Activated CD4-positive, CD25-positive, alpha-beta regulatory T cell treated with anti-CD3 and anti-CD28 coated beads, Interleukin-2, amount 50 U/mL, for 24 hours (primary cell): ENCODE results near the gene PDIA2.

Experiments
- ATAC-seq, 2 donors: fragments of 150-1000 bp; cut with Tn5 transposase; one replicate each; pipeline ENCODE4 v1.10.0; 2021; ENCODE audit warnings: mild to moderate bottlenecking in 1 of 2, moderate library complexity in 1 of 2

Gene PDIA2

DNA sequence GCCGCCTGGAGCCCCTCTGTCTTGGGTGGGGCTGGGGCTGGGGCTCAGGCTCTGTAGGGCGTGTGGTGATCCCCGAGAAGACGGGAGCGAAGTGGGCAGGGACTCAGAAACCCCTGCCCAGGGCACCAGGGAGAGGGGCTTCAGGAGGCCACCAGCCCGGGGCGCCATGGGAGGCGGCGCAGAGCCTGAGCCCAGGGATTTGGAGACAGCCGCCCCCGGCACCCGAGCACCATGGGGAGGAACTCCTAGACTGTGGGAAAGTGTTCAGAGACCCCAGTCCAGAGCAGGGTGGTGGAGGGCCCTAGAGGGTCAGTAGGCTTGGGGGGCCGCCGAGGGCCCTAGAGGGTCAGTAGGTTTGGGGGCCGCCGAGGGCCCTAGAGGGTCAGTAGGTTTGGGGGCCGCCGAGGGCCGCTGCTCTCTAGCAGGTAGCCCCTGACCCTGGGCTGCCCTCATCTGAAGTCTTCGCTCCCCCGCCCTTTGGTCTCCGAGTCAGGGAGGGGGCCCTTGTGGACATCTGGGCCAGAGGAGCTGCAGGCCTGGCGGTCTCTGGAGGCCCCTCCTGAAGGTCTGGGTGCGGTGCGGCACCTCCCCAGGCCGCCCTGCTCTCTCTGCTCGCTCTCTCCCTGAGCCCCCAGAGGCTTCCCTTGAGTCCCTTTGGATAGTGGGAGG lies 1.8 kb upstream of the PDIA2 start:
- no peak for ATAC-seq

DNA sequence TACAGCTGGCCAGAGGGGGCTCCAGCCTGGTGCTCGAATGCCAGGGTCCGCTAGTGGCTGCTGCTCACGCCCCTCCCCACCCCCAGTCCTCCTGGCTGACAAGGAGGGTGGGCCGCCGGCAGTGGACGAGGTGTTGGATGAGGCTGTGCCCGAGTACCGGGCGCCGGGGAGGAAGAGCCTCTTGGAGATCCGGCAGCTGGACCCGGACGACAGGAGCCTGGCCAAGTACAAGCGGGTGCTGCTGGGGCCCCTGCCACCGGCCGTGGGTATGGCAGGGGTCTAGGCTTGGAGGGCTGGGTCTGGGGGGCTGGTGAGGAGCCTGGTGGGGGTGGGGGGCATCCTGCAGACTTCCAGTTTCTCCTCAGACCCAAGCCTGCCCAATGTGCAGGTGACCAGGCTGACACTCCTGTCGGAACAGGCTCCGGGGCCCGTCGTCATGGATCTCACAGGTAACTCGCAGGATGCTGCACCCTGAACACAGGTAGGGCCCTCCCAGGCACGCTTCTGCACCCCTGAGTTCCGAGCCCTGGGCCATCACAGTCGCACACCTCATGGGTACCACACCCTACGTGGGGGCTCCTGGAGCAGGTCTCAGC lies 1.2 kb upstream of the PDIA2 start:
- ATAC-seq: no peak

DNA sequence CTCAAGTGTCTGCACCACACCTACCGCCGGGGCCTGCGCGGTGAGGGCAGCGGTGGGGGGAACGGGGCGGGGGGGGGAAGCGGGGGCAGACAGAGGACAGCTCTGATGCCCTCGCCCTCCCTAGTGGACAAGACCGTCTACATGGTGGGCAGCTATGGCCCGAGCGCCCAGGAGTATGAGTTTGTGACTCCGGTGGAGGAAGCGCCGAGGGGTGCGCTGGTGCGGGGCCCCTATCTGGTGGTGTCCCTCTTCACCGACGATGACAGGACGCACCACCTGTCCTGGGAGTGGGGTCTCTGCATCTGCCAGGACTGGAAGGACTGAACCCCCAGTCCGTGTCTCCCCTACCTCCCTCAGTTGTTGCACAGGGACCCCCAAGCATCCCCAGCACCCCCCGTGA lies 473 bp upstream of the PDIA2 start:
- no peak for ATAC-seq

DNA sequence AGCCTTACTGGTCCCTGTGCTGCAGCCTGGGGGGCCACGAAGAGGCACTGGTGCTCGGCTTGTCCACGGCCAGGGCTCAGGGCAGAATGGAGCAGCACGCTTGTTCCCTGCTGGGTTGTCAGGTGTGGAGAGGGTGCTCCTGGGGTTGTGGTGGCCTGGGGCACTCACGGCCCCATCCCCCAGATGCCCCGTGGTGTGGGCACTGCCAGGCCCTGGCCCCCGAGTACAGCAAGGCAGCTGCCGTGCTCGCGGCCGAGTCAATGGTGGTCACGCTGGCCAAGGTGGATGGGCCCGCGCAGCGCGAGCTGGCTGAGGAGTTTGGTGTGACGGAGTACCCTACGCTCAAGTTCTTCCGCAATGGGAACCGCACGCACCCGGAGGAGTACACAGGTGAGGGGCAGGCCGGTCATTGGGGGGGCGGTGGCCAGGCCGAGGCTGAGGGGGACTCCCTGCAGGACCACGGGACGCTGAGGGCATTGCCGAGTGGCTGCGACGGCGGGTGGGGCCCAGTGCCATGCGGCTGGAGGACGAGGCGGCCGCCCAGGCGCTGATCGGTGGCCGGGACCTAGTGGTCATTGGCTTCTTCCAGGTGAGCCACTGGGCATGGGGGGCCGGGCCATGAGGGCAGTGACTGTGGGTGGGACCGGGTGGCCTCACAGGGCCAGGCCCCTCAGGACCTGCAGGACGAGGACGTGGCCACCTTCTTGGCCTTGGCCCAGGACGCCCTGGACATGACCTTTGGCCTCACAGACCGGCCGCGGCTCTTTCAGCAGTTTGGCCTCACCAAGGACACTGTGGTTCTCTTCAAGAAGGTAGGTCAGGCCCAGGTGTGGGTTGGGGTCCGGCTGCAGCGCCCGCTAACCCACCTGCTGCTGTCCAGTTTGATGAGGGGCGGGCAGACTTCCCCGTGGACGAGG lies 1.5 kb downstream of the PDIA2 start:
- ATAC-seq: no peak

DNA sequence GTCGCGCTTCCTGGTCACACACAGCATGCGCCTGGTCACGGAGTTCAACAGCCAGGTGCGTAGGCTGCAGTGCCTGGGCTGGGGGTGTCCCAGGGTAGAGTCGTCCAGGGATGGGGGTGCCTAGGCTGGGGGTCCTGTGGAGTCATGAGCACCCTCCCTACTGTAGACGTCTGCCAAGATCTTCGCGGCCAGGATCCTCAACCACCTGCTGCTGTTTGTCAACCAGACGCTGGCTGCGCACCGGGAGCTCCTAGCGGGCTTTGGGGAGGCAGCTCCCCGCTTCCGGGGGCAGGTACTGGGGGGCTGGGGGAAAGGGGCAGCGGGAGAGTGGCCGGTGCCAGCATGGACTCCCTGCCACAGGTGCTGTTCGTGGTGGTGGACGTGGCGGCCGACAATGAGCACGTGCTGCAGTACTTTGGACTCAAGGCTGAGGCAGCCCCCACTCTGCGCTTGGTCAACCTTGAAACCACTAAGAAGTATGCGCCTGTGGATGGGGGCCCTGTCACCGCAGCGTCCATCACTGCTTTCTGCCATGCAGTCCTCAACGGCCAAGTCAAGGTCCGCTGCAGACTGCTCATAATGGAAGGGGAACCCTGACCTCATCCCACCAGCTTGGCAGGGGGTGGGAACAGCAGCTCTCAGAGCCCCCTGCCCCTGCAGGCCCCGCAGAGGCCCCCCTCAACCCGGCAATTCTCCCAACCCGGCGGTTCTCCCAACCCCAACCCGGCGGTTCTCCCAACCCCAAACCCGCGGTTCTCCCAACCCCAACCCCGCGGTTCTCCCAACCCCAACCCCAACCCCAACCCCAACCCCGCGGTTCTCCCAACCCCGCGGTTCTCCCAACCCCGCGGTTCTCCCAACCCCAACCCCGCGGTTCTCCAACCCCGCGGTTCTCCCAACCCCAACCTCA lies 2.4 kb downstream of the PDIA2 start:
- ATAC-seq: no peak

DNA sequence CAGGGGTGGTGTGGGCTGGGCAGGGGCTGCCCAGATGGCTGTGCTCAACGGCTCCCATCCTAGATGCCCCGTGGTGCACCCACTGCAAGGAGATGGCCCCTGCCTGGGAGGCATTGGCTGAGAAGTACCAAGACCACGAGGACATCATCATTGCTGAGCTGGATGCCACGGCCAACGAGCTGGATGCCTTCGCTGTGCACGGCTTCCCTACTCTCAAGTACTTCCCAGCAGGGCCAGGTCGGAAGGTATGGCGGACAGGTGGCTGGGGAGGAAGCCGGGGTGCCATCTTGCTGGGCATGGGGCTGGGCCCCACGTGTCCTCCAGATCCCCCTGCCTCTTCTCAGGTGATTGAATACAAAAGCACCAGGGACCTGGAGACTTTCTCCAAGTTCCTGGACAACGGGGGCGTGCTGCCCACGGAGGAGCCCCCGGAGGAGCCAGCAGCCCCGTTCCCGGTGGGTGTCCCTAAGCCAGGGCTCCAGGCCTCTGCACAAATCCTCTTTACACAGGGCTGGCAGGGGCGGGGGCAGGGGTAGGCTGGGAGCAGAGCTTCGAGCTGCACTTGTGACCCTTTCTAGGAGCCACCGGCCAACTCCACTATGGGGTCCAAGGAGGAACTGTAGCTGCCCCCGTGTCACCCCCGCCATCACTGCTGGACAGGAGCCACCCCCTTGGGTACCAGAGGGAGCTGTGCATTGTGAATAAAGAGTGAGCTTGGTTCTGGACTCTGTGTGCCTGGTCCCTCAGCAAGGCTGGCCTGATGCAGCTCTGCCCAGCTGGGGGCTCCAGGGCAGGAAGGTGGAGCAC lies 3.7 kb downstream of the PDIA2 start:
- ATAC-seq: no peak

DNA sequence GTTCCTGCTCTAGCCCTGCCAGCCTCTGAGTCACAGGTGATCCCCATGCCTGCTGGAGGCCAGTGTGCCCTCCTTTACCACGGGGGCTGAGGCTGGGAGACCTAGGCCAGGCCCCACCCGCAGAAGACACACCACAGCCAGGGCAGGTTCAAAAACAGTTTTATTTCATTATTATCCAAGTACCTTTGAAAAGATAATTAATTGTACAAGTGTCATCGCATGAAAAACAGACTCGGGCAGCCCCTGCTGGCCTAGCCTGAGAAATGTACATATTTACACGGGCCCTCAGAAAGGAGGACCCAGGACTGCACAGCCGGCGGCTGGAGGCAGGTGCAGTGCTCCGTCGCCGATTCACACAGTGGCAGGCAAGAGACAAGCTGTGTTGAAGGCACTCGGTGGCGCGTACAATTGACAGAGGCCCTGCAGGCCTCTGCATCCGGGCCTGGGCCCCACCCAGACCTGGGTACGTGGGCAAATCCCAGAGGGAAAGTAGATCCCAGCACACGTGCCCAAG lies 4.4 kb downstream of the PDIA2 start:
- no peak for ATAC-seq

DNA sequence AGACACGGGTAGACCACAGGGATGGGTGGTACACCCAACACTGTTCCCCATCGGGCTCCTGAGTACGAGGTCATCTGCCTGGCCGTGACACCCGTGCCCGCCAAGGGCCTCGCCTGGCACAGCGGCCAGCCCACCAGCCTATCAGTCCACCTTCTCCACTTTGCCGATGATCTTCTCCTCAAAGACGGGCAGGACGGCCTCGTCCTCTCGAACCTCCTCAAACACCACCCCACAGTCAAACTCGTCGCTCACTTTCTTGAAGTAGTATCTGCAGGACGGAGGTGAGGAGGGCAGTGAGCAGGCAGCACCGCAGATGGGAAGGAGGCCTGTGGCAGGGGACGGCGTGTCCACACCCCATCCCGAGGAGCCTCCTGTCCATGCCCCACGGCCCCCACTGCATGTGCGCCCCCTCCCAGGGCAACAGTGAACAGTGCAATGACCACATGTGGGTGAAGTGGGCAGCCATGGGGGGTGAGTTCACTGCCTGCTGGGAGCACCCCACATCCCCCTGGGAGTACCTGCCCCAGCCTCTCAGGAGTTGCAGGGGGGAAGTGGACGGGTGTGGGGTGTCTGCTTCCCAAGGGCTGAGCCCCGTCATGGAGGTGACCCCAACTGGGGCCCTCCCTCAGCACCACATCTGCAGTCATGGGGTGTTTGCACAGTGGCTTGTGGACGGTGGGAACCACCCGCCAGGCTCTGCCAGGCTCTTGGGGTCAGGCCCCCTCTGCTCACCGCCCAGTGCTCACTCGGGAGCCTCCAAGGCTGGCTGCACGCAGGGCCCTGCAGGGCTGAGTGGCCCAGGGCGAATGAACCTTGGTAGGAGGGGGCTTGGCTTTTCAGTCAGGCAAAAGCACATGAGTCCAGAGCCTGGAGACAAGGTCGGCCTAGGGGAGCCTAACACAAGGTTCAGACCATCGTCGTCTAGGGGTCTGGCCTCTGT lies 5.3 kb downstream of the PDIA2 start:
- no peak for ATAC-seq

DNA sequence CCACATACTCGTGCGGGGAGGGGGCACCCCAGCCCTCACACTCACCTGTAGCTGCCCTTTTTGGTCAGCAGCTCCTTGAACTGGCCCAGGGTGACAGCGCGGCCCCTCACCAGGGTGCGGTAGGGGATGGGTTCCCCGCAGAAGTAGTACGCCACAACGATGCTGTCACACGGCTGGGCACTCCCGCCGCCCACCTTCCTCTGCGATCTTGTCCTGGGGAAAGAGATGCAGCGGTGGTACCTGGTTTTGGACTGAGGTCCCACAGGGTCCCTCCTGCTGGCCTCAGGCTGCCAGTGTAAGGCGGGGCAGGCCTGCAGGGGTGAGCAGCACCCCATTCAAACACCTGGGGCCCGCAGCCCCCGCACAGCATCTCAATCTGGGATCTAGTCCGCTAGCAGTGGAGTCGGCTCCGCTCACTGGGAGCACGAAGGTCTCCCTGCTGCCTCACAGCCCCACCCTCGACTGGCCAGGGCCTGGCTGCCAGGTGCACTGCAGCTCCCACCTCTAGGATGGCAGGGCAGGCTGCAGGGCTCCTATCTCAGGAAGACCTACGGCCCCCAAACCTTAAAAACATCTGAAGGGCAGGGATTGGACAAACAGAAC lies 6.5 kb downstream of the PDIA2 start:
- ATAC-seq: no peak

DNA sequence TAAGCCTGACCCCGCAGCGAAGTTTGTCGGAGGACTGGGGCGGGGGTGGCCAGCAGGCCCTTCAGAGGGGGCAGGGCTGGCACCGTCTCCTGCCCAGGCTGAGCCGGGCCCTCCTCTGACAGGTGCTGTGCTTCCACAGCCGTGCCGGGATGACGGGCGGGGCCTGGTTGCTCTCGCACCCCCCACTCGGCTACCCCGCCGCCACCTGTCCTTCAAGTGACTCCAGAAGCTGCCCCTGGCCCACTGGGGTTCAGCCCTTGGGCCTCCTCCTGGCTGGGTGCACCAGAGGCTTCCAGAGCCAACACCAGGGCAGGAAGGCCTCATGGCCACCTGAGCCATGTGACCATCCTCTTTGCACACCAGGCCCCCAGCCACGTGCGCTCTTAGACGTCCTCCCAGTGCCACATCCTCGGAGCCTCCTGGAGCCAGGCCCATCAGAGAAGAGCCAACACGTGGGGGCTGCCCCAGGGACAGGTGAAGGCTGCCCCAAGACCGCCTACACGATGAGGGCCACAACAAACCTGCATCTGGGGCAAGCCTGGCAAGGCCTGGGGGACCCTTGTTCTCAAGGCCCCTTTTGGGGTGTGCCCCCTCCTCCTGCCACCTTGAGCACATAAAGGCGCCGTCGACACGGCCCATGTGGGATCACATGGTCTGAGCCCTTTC lies 7.2 kb downstream of the PDIA2 start:
- no peak for ATAC-seq

DNA sequence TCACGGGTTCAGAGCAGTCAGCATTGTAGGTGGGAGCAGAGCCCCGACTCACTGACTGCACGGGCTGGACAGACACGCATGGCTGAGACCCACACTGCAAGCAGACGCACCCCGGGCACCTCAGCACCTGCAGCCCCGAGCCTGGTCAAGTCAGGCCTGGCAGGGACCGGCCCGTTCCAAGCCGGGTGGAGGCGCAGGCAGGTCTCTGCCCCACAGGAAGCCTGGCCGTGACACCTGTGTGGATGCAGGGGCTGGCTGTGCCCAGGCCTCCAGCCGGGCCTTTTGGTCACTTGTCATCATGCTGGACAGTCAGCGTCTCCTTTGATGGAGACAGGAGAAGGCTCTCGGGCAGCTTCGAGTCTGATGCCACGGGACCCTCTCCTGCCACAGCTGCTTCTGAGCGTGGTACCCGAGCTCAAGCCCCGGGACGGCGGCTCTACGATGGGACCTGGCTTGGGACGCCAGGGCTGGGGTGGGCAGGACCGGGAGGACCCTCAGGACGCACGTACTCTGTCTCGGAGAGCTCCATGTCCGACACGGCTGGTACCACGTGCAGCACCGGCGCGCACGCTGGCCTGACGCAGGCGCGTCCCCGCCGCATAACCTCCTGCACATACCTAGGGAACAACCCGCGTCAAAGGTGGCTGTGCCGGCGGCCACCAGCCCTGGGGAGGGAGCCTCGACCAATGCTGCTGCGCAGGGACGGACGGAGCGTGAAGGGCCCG lies 7.9 kb downstream of the PDIA2 start:
- ATAC-seq: no peak

DNA sequence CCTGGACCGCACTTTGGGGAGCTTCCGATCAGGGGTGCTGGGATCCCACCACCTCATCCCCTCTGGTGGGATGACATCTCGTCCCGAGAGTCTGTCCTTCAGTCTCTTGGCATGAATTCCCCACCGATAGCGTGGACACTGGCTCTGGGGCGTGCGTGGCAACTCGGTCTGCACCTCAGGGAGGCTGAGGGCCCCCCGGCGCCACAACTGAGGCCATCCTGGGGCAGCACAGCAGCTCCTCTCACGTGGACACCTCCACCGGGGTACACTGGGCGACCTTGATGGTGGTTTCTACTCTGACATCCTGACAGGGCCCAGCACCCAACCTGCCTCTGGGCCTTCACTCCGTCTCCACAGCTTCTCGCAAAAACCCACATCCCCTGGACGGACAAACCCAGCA lies 8.6 kb downstream of the PDIA2 start:
- ATAC-seq: no peak

DNA sequence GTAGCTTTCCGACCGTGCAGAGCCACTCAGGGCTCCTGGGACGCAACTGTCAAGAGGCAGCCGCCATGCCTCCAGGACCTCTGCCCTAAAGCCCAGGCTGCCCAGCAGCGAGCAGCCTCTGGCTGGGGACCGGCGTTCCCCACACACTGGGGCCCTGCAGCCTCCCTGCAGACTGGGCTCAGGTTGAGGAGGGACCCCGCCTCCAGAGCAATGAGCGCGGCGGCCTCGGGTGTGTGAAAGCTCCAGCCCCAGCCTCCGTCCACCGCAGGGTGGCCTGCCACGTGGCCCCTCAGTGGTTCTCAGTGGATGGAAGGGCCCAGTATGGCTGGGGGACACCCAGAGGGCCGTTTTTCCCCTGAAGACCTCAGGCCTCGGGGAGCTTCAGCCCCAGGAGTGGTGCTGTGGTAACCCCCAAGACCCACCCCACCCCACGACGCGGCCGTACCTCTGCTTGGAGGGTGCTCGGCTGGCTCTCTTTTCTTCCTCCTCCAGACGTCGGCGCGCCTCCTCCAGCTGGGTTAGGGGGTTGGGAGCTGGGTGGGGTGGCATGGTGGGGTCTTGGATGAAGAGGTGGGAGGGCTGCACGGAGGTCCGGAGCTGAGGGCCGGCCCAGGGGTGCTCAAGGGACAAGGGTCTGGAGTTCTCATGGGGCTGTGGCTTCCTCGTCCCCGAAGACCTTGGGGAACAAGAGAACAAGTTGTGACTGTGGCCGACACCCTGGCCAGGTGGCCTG lies 10.2 kb downstream of the PDIA2 start:
- no peak for ATAC-seq

DNA sequence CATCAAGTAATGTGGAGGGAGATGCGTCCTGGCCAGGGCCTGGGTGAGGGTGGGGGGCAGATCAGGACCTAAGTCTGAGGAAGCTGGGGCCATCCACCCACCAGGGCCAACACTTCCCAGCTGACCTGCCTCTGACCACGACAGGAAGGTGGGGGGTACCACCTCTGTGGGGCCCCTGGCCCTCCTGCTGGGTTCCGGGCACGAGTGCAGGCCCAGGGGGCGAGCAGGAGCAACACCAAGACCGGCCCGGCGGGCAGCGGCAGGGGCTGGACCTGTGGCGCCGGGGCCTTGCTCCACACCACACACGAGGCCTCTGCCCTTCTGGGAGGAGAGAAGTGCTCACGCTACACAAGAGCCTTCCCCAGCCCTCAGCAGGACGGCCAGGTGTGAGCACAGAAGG lies 13.3 kb downstream of the PDIA2 start:
- ATAC-seq: no peak

DNA sequence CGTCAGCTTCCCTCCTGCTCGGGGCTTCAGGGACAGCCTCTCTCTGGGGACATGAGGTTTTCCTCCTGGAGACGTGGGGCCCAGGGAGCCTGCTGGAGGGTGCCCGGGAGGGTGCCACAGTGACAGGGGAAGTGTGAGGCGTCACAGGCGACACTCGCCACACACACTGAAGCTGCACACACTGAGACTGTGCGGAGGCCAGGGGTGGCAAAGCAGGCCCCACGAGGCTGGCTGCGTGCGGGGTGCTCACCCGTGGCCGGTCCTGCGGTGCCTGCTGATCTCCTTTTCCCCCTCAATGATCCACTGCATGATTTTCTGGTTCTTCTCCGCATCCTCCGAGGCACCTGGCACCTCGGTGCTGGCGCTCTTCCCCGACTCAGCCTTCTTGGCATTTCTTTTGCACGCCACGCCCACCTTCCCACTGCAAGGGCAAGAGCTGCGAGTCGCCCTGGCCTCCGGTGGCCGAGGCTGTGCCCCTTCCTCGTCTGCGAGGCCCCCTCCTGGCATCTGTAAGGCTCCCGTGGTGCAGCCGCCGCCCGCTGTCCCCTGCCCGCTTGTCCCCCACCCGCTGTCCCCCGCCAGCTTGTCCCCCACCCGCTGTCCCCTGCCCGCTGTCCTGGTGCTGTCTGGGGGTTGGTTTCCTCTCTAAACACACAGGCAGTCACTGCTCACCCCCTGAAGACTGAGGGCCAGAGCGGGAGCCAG lies 14.0 kb downstream of the PDIA2 start:
- ATAC-seq: no peak

DNA sequence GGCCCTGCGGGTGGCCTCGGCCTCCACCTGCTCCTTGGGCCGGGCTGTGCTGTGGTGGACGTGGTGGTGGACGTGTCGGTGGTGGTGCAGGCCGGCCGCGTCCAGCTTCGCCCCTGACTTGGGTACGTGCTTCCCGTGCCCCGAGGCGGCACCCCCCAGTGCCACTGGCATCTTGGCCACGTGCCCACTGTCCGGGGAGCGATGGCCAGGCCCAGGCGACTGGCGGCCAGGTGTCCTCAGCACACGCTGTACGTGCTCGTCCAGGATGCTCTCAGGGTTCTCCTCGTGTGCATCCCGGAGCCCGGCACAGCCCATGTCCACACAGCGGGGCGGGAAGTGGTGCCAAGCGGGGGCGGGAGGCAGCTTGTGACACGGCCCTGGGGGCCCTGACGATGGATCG lies 14.9 kb downstream of the PDIA2 start:
- no peak for ATAC-seq

DNA sequence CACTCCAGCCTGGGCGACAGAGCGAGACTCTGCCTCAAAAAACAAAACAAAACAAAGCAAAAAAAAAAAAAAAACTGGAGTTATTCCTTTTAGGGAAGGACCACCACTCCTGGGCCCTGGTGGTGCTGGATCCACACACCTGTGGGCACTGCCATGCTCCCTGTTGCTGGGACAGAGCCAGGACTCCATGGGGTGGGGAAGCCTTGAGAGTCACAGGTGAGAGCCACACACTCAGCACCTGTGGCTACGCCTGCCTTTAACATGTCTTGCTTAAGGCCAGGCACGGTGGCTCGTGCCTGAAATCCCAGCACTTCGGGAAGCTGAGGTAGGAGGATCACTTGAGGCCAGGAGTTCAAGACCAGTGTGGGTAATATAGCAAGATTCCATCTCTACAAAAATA lies 18.3 kb downstream of the PDIA2 start:
- no peak for ATAC-seq
